Activated naive CD4-positive, alpha-beta T cell treated with anti-CD3 and anti-CD28 coated beads for 36 hours (primary cell): ENCODE results near the gene OR2A7. TPM values are rescaled to one million over a fixed set of nuclear protein-coding genes. Genes with fewer than 3 reads are reported as not detected.
A peak's percentile ranks its signal among the peaks of the same experiment; 100 is the strongest.
"Not testable (repeated sequence)": the region's sequence is repeated elsewhere in the genome, so short reads cannot be mapped to it uniquely, and the experiment has no call there.

Source experiments
- CTCF ChIA-PET: fragments of 350-600 bp; sonication (Branson Sonifier 250); formaldehyde crosslinking; loops from one replicate; lab custom pipeline; 2021; ENCODE audit warnings: antibody characterized with exemption; lab: Charles Lee
- DNase-seq: peaks from one replicate; pipeline ENCODE4 v3.0.0-alpha.2; 2020
- H3K27ac Mint-ChIP-seq: one replicate; pipeline ENCODE4 v1.8.0; 2021; ENCODE audit warnings: mild to moderate bottlenecking, mixed read lengths
- H3K27me3 Mint-ChIP-seq: one replicate; pipeline ENCODE4 v1.8.0; 2021; ENCODE audit warnings: low read depth, mixed read lengths
- H3K36me3 Mint-ChIP-seq: one replicate; pipeline ENCODE4 v1.8.0; 2021; ENCODE audit warnings: low read depth, mixed read lengths
- H3K4me1 Mint-ChIP-seq: one replicate; pipeline ENCODE4 v1.8.0; 2021; ENCODE audit warnings: low read depth, mixed read lengths
- H3K4me3 Mint-ChIP-seq: one replicate; pipeline ENCODE4 v1.8.0; 2021; ENCODE audit warnings: mild to moderate bottlenecking, moderate library complexity, mixed read lengths
- H3K9me3 Mint-ChIP-seq: one replicate; pipeline ENCODE4 v1.8.0; 2021; ENCODE audit warnings: mixed read lengths
- intact Hi-C: fragments of 100-400 bp; cut with micrococcal nuclease; formaldehyde crosslinking; loops from one replicate; pipeline ENCODE4 v1.15.1; 2023
- total RNA-seq, 2 experiments: library from RNA; stranded (reverse); gene quantifications; one replicate each; pipeline ENCODE4 v1.2.3, GENCODE V29; 2021

Gene OR2A7
- 1 to 10 TPM; 1.2 to 1.6 TPM for total RNA-seq

- DNase-seq, H3K27ac Mint-ChIP-seq, CTCF ChIA-PET, H3K4me3 Mint-ChIP-seq, H3K9me3 Mint-ChIP-seq, intact Hi-C loops, H3K27me3 Mint-ChIP-seq, H3K36me3 Mint-ChIP-seq, H3K4me1 Mint-ChIP-seq: not testable (repeated sequence)
Measured at GRCh38 chr7:144264692-144265091, at the start of gene OR2A7. Gene OR2A7 (minus strand): TSS chr7:144264792. CDS start chr7:144259628, 5,164 bp downstream.

DNA sequence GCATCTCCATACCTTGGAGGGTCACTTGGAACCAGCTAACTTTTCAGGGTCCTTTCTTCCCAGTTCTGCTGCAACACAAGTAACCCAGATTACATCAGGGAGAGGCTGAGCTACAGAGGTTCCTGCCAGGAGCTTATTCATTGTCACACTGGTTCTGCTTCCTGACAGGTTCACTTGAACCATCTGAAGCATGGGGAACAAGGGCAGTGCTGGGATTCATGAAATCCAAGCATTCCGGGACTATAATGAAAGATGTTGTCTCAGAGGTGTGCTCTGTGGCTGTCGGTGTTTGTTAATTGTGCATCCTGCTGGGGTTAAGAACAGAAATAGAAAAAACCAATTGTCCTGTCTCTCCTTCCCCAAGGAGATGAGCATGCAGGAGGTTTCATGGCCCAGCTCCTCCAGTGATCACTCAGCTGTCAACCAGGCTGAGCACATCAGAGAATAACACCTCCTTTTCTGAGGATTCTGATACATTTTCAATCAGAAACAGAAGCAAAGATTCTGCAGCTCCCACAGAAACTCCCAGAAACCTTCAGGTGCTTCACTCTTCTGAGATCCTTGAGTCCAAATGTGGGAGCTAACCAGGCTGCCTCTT is 47.4 kb upstream of the OR2A7 start, which contains the start of gene OR2A1:
Gene OR2A1, plus strand, starts transcription at position 548 of the 598 bp plus-strand sequence. CDS start 5,706 bp downstream, outside the sequence.
- H3K27ac Mint-ChIP-seq, H3K36me3 Mint-ChIP-seq, H3K4me3 Mint-ChIP-seq, H3K9me3 Mint-ChIP-seq, H3K27me3 Mint-ChIP-seq, intact Hi-C loops, DNase-seq, H3K4me1 Mint-ChIP-seq, CTCF ChIA-PET: not testable (repeated sequence)

- CTCF ChIA-PET, DNase-seq, intact Hi-C loops, H3K36me3 Mint-ChIP-seq, H3K27me3 Mint-ChIP-seq, H3K4me3 Mint-ChIP-seq, H3K27ac Mint-ChIP-seq, H3K4me1 Mint-ChIP-seq, H3K9me3 Mint-ChIP-seq: not testable (repeated sequence)
Measured at GRCh38 chr7:144311218-144311617, 46.6 kb upstream of the OR2A7 start.

- H3K27me3 Mint-ChIP-seq, CTCF ChIA-PET, H3K4me1 Mint-ChIP-seq, H3K36me3 Mint-ChIP-seq, DNase-seq, H3K27ac Mint-ChIP-seq, H3K4me3 Mint-ChIP-seq, intact Hi-C loops, H3K9me3 Mint-ChIP-seq: not testable (repeated sequence)
Measured at GRCh38 chr7:144309702-144310101, 45.1 kb upstream of the OR2A7 start.

DNA sequence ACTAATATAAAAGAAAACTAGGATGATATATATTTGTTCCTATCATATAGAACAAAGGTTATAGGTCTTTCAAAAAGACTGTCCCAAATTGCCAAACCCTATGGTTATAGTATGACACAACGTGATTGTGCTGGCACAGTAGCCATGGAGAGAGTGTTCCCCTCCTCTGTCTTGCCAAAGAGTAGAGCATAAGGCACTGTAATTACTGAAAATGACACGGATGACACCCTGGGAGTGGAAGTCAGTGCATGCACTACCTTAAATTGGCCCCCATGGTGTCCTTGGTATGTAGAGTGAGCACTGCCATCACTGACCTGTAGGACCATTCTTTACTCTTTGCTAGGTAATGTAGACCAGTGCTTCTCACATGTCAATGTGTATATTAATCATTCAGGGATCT is 40.6 kb upstream of the OR2A7 start:
- intact Hi-C loops, H3K36me3 Mint-ChIP-seq: not testable (repeated sequence)

DNA sequence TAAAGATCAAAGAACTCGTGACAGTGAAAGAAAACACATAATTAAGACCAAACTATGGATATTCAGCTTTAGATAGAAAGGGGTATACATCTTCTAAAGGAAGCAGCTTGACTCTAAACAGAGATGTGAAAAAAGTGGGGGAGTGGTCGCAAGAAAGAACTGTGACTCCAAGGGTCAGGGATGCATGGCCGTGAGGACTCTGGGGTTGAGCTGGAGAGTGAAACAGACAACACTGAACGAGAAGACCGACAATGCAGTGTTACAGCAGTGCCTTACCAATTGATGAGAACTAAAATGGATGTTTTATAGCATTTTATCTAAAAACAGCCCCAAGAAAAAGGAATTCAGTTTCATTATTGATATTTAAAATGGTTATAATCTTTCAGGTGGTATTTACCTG is 39.0 kb upstream of the OR2A7 start:
- H3K4me3 Mint-ChIP-seq, intact Hi-C loops, H3K9me3 Mint-ChIP-seq, DNase-seq, H3K36me3 Mint-ChIP-seq, H3K27ac Mint-ChIP-seq, CTCF ChIA-PET, H3K4me1 Mint-ChIP-seq, H3K27me3 Mint-ChIP-seq: not testable (repeated sequence)

More for the DNA sequence above, 40.6 kb upstream of the OR2A7 start:
- H3K4me1 Mint-ChIP-seq, H3K9me3 Mint-ChIP-seq, H3K27ac Mint-ChIP-seq, CTCF ChIA-PET, DNase-seq, H3K27me3 Mint-ChIP-seq, H3K4me3 Mint-ChIP-seq: not testable (repeated sequence)

DNA sequence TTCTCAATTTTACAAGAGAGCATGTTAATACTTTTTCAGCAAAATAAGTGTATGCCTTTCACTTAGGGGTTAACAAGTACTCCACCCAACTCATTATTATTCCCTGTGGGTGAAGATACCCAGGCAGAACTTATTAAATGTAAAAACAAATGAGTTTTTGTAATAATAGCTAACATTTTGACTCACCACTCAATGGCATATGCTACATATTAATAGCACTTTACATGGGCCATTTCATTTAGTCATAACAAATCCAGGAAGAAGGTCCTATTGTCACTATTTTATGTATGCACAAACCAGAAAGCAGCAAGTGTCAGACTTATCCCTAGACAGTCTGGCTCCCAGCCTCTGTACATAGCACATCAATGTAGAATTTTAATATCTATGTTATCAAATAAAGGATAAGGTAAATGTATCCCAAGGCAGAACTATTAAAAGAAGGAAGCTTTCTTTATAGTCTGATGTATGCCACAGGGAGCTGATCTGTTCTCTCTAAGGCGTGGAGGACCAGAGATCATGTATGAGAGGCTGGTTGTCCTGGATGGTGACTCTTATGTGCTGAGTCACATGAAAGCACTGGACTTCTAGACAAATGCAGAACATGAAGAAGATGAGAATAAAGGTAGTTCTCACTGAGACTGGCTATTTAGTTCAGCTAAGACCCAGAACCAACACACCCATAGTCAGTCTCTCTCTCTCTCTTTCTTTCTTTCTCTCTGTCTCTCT is 38.1 kb upstream of the OR2A7 start:
- H3K27me3 Mint-ChIP-seq, H3K4me3 Mint-ChIP-seq, H3K4me1 Mint-ChIP-seq, DNase-seq, H3K36me3 Mint-ChIP-seq, H3K27ac Mint-ChIP-seq, CTCF ChIA-PET, intact Hi-C loops, H3K9me3 Mint-ChIP-seq: not testable (repeated sequence)

GRCh38 chr7:144293794-144294499 is 29.4 kb upstream of the OR2A7 start:
- H3K4me1 Mint-ChIP-seq, intact Hi-C loops, H3K36me3 Mint-ChIP-seq, CTCF ChIA-PET, H3K4me3 Mint-ChIP-seq, H3K27ac Mint-ChIP-seq, H3K9me3 Mint-ChIP-seq, H3K27me3 Mint-ChIP-seq: not testable (repeated sequence)
- peak; percentile 7 for DNase-seq

GRCh38 chr7:144292384-144293161 is 28.0 kb upstream of the OR2A7 start:
- H3K4me3 Mint-ChIP-seq, H3K27me3 Mint-ChIP-seq, H3K9me3 Mint-ChIP-seq, H3K36me3 Mint-ChIP-seq, H3K4me1 Mint-ChIP-seq, H3K27ac Mint-ChIP-seq, CTCF ChIA-PET, intact Hi-C loops: not testable (repeated sequence)
- peak; percentile 6 for DNase-seq

GRCh38 chr7:144291607-144292006 is 27.0 kb upstream of the OR2A7 start:
- H3K4me3 Mint-ChIP-seq, H3K27me3 Mint-ChIP-seq, intact Hi-C loops, CTCF ChIA-PET, H3K4me1 Mint-ChIP-seq, H3K9me3 Mint-ChIP-seq, H3K36me3 Mint-ChIP-seq, H3K27ac Mint-ChIP-seq: not testable (repeated sequence)
- DNase-seq, result peak; percentile 35

- H3K36me3 Mint-ChIP-seq, intact Hi-C loops, H3K4me1 Mint-ChIP-seq, H3K4me3 Mint-ChIP-seq, H3K9me3 Mint-ChIP-seq, H3K27me3 Mint-ChIP-seq, DNase-seq, H3K27ac Mint-ChIP-seq, CTCF ChIA-PET: not testable (repeated sequence)
Measured at GRCh38 chr7:144287171-144287784, 22.7 kb upstream of the OR2A7 start.

- H3K4me1 Mint-ChIP-seq, CTCF ChIA-PET, H3K4me3 Mint-ChIP-seq, H3K36me3 Mint-ChIP-seq, H3K27me3 Mint-ChIP-seq, H3K27ac Mint-ChIP-seq, DNase-seq, H3K9me3 Mint-ChIP-seq, intact Hi-C loops: not testable (repeated sequence)
Measured at GRCh38 chr7:144283716-144284115, 19.1 kb upstream of the OR2A7 start.
